Gastrocnemius medialis (tissue), 4 donors: ENCODE results near the gene CCT3. TPM values are rescaled to one million over a fixed set of nuclear protein-coding genes. Genes with fewer than 3 reads are reported as not detected.

Experiments
- ATAC-seq, 2 donors: fragments of 150-250 bp; one replicate each; pipeline ENCODE4 v1.9.1; 2016
- DNase-seq, 2 donors: peaks; one replicate each; pipeline ENCODE4 v3.0.0-alpha.2; 2019
- H3K27ac ChIP-seq, 4 donors: fragments of 200-600 bp; sonication (generic); 1 replicate in 1 of 4; 2 replicates in 3 of 4; pipeline ENCODE4 v1.5.1; 2016 to 2018; ENCODE audit warnings: mild to moderate bottlenecking in 2 of 4, moderate library complexity in 1 of 4
- H3K27me3 ChIP-seq, 3 donors: fragments of 200-600 bp; sonication (generic) in 2 of 3; 1 replicate in 1 of 3; 2 replicates in 2 of 3; pipeline versions ENCODE4 v1.5.1 to v1.6.0; 2016 to 2019; ENCODE audit warnings: mild to moderate bottlenecking in 1 of 3, moderate library complexity in 1 of 3
- H3K36me3 ChIP-seq, 2 donors: fragments of 200-600 bp; sonication (generic) in 1 of 2; one replicate each; pipeline ENCODE4 v1.5.1; 2017 to 2018
- H3K4me1 ChIP-seq, 2 donors: fragments of 200-600 bp; sonication (generic) in 1 of 2; one replicate each; pipeline ENCODE4 v1.5.1; 2016 to 2017; ENCODE audit warnings: mild to moderate bottlenecking in 2 of 2
- H3K4me3 ChIP-seq, 4 donors: fragments of 200-600 bp; sonication (generic) in 3 of 4; 1 replicate in 1 of 4; 2 replicates in 3 of 4; pipeline ENCODE4 v1.5.1; 2016 to 2019; ENCODE audit warnings: mild to moderate bottlenecking in 2 of 4
- H3K9me3 ChIP-seq, 3 donors: fragments of 200-600 bp; sonication (generic) in 2 of 3; 1 replicate in 1 of 3; 2 replicates in 2 of 3; pipeline ENCODE4 v1.5.1; 2016 to 2019
- POLR2A ChIP-seq, 2 donors: fragments of 450-650 bp; IDR thresholded peaks; one replicate each; pipeline ENCODE4 v1.6.1; 2017; ENCODE audit warnings: antibody characterized with exemption in 2 of 2, mild to moderate bottlenecking in 2 of 2, moderate library complexity in 2 of 2
- in situ Hi-C, 4 donors: fragments of 200-750 bp; cut with MboI; loops; one replicate each; pipeline versions ENCODE4 v1.15.0 to v1.8.0; 2017; ENCODE audit warnings: low sequenced_read_pairs in 4 of 4
- intact Hi-C: fragments of 100-400 bp; cut with DNase I; formaldehyde crosslinking; loops from one replicate; pipeline ENCODE4 v1.15.1; 2023; ENCODE audit warnings: low total_unique reads
- total RNA-seq, 4 donors: library from RNA; depleted of rRNA; stranded (reverse); fragments of >200 nt; gene quantifications; one replicate each; pipeline versions ENCODE4 v1.1.0 to v1.2.3, GENCODE V29; 2016
- TF ChIP-seq, protein P1 (sequence below), 5 experiments: fragments of 450-650 bp in 3 of 5; fragments of 200-600 bp in 2 of 5; sonication (generic) in 2 of 5; IDR thresholded peaks in 4 of 5; conservative IDR thresholded peaks in 1 of 5; 1 replicate in 4 of 5; 2 replicates in 1 of 5; pipeline ENCODE4 v1.5.1; 2016 to 2019; ENCODE audit warnings: antibody characterized with exemption in 5 of 5, mild to moderate bottlenecking in 3 of 5, moderate library complexity in 3 of 5

Gene CCT3
- total RNA-seq, 4 donors from 2014 or later, result 147 to 189 (median 180) TPM

GRCh38 chr1:156276966-156277381 lies 61.1 kb downstream of the CCT3 start:
- no peaks in the 10 kb centered on the region for H3K27me3 ChIP-seq
- in situ Hi-C loops, result no loop called here
- no peaks in the 10 kb centered on the region for H3K9me3 ChIP-seq
- H3K27ac ChIP-seq, result peak overlapping the region in 2 of 4 donors; percentile 17 to 40
- TF ChIP-seq, protein P1, sequence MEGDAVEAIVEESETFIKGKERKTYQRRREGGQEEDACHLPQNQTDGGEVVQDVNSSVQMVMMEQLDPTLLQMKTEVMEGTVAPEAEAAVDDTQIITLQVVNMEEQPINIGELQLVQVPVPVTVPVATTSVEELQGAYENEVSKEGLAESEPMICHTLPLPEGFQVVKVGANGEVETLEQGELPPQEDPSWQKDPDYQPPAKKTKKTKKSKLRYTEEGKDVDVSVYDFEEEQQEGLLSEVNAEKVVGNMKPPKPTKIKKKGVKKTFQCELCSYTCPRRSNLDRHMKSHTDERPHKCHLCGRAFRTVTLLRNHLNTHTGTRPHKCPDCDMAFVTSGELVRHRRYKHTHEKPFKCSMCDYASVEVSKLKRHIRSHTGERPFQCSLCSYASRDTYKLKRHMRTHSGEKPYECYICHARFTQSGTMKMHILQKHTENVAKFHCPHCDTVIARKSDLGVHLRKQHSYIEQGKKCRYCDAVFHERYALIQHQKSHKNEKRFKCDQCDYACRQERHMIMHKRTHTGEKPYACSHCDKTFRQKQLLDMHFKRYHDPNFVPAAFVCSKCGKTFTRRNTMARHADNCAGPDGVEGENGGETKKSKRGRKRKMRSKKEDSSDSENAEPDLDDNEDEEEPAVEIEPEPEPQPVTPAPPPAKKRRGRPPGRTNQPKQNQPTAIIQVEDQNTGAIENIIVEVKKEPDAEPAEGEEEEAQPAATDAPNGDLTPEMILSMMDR (IDR thresholded peaks at IDR 0.05 in 4 of 5, conservative IDR thresholded peaks at IDR 0.05 in 1 of 5), result no peak
- H3K36me3 ChIP-seq, result peaks cover 12 to 70% of the 10 kb centered on the region in 2 donors
- ATAC-seq (peak in 1 of 2 donors; percentile 40), DNase-seq (peak in 1 of 2 donors; percentile 49)
- intact Hi-C loops, result no loop called here
- H3K4me3 ChIP-seq, result no peak overlapping the region
- H3K4me1 ChIP-seq, result peaks cover 18 to 23% of the 10 kb centered on the region in 2 donors

- H3K27ac ChIP-seq, result peak overlapping the region in 1 of 4 donors; percentile 40
- no peak for DNase-seq
- no peaks in the 10 kb centered on the region for H3K27me3 ChIP-seq
- ATAC-seq, result no peak
- H3K4me1 ChIP-seq, result peaks cover 16 to 20% of the 10 kb centered on the region in 2 donors
- intact Hi-C loops (no loop called here), in situ Hi-C loops (no loop called here)
- H3K9me3 ChIP-seq, result no peaks in the 10 kb centered on the region
- TF ChIP-seq, protein P1 (IDR thresholded peaks at IDR 0.05 in 4 of 5, conservative IDR thresholded peaks at IDR 0.05 in 1 of 5), result no peak
- no peak for TF ChIP-seq POLR2A (IDR thresholded peaks at IDR 0.05)
- no peak overlapping the region for H3K4me3 ChIP-seq
- peaks cover 12 to 75% of the 10 kb centered on the region in 2 donors for H3K36me3 ChIP-seq
Observed at GRCh38 chr1:156276532-156276931, 61.6 kb downstream of the CCT3 start.

- no peak for DNase-seq
- intact Hi-C loops (no loop called here), in situ Hi-C loops (no loop called here)
- TF ChIP-seq, protein P1 (IDR thresholded peaks at IDR 0.05 in 4 of 5, conservative IDR thresholded peaks at IDR 0.05 in 1 of 5), result no peak
- TF ChIP-seq POLR2A (IDR thresholded peaks at IDR 0.05), result no peak
- Histone ChIP-seq H3K4me3 (no peak overlapping the region), H3K27ac (no peak overlapping the region), H3K27me3 (no peaks in the 10 kb centered on the region), H3K36me3 (peaks cover 16 to 97% of the 10 kb centered on the region in 2 donors), H3K9me3 (no peaks in the 10 kb centered on the region), H3K4me1 (no peaks in the 10 kb centered on the region)
- no peak for ATAC-seq
Observed at GRCh38 chr1:156270314-156270713, 67.8 kb downstream of the CCT3 start.

GRCh38 chr1:156268336-156268735 lies 69.8 kb downstream of the CCT3 start:
- intact Hi-C loops, result no loop called here
- no peak for DNase-seq

More at GRCh38 chr1:156268336-156268735, 69.8 kb downstream of the CCT3 start:
- Histone ChIP-seq H3K36me3 (peaks cover 8 to 94% of the 10 kb centered on the region in 2 donors), H3K27ac (no peak overlapping the region), H3K9me3 (no peaks in the 10 kb centered on the region), H3K4me3 (no peak overlapping the region), H3K27me3 (no peaks in the 10 kb centered on the region), H3K4me1 (no peaks in the 10 kb centered on the region)
- ATAC-seq, result no peak
- in situ Hi-C loops, result no loop called here
- TF ChIP-seq, protein P1 (IDR thresholded peaks at IDR 0.05 in 4 of 5, conservative IDR thresholded peaks at IDR 0.05 in 1 of 5), result no peak
- no peak for TF ChIP-seq POLR2A (IDR thresholded peaks at IDR 0.05)
